ENCODE measurements around the gene ULBP2. TPM values are rescaled to one million over a fixed set of nuclear protein-coding genes. Genes with fewer than 3 reads are reported as not detected.
A peak's percentile ranks its signal among the peaks of the same experiment; 100 is the strongest.

Gene ULBP2
- total RNA-seq, 1 experiment from 2014 or later = 4.9 TPM

DNA sequence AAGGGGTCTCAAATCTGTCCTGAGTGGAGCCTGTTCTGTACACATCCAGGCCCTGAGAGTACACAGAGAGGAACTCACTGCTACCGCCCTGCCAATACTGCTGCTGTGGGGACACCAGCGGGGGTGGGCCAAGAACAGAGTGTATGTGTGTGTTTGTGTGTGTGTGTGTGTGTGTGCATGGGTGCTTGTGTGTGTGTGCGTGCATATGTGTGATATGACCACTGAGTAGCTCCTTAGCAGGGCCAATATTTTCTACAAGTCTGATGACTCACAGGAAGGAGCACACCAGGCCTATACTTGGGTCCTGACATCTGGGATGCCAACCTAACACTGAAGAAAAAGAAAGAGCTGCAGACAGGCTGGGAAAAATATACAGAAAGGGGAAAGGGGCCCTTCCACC, 45.3 kb upstream of the ULBP2 start:
- no peaks in the 10 kb centered on the region for H3K9me3 Mint-ChIP-seq (ENCODE audit: unreplicated experiment)
- H3K4me3 Mint-ChIP-seq (ENCODE audit: unreplicated experiment) = no peak overlapping the region
- H3K4me1 ChIP-seq = no peaks in the 10 kb centered on the region
- no peak overlapping the region for H3K4me3 ChIP-seq (ENCODE audit: low read depth, low read length)
- H3K27me3 ChIP-seq (replicated peaks; ENCODE audit: control insufficient read depth, insufficient read depth, low read length) = no peaks in the 10 kb centered on the region
- POLR2A ChIA-PET = no interaction called here
- intact Hi-C loops (cut with micrococcal nuclease; ENCODE audit: unreplicated experiment) = no loop called here
- TF ChIP-seq CTCF (IDR thresholded peaks at IDR 0.05; ENCODE audit: insufficient read depth in 1 of 2, low read depth in 1 of 2, low read length in 1 of 2, severe bottlenecking in 1 of 2, unreplicated experiment in 1 of 2) = no peak
- peaks cover 11% of the 10 kb centered on the region for H3K27me3 Mint-ChIP-seq (ENCODE audit: insufficient read depth, unreplicated experiment)
- H3K27ac Mint-ChIP-seq (ENCODE audit: unreplicated experiment) = no peak overlapping the region
- DNase-seq = no peak
- no peaks in the 10 kb centered on the region for H3K36me3 Mint-ChIP-seq (ENCODE audit: insufficient read depth, unreplicated experiment)
- no TSS peak for BruUV-seq (replicated peaks)
- H3K4me1 Mint-ChIP-seq (ENCODE audit: low read depth, unreplicated experiment) = no peaks in the 10 kb centered on the region
- CTCF ChIA-PET = no interaction called here
- H3K36me3 ChIP-seq (ENCODE audit: control insufficient read depth, insufficient read depth, low read length) = no peaks in the 10 kb centered on the region
- no peaks in the 10 kb centered on the region for H3K9me3 ChIP-seq

DNA sequence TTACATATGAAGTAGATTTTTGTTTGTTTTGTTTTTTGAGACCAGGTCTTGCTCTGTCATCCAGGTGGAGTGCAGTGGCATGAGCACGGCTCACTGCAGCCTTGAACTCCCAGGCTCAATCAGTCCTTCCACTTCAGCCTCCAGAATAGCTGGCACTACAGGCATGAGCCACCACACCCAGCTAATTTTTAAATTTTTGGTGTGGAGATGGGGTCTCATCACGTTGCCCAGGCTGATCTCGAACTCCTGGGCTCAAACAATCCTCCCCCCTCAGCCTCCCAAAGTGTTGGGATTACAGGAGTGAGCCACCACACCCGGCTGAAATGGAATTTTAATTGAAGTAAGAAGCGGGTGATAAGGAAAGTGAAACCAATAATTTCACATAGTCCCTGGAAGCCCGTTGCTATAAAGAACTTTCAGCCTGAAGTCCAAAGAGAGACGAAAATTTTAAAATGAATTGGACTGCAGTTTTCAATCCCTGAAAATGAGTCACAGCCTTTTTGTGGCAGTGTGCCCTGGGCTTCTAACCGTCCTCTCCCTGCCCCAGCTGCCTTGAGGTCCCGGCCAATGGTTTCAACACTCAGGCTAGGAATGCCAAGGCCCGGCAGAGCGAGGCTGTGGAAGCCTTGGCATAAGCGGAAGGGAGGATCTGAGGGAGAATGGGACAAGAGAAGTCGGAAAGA, 44.7 kb upstream of the ULBP2 start:
- intact Hi-C loops (cut with micrococcal nuclease; ENCODE audit: unreplicated experiment) = loop anchor here (1.0 kb wide), 1 partner anchor 63 kb away; no protein-coding TSS in a partner anchor
- Mint-ChIP-seq H3K27ac (ENCODE audit: unreplicated experiment) (no peak overlapping the region), H3K4me1 (ENCODE audit: low read depth, unreplicated experiment) (no peaks in the 10 kb centered on the region), H3K9me3 (ENCODE audit: unreplicated experiment) (no peaks in the 10 kb centered on the region), H3K36me3 (ENCODE audit: insufficient read depth, unreplicated experiment) (no peaks in the 10 kb centered on the region), H3K27me3 (ENCODE audit: insufficient read depth, unreplicated experiment) (peaks cover 11% of the 10 kb centered on the region), H3K4me3 (ENCODE audit: unreplicated experiment) (no peak overlapping the region)
- no peak for TF ChIP-seq CTCF (IDR thresholded peaks at IDR 0.05; ENCODE audit: insufficient read depth in 1 of 2, low read depth in 1 of 2, low read length in 1 of 2, severe bottlenecking in 1 of 2, unreplicated experiment in 1 of 2)
- H3K9me3 ChIP-seq = no peaks in the 10 kb centered on the region
- DNase-seq = no peak
- H3K4me1 ChIP-seq = no peaks in the 10 kb centered on the region
- H3K27me3 ChIP-seq (replicated peaks; ENCODE audit: control insufficient read depth, insufficient read depth, low read length) = no peaks in the 10 kb centered on the region
- POLR2A ChIA-PET = no interaction called here
- no TSS peak for BruUV-seq (replicated peaks)
- CTCF ChIA-PET = no interaction called here
- no peak overlapping the region for H3K4me3 ChIP-seq (ENCODE audit: low read depth, low read length)
- no peaks in the 10 kb centered on the region for H3K36me3 ChIP-seq (ENCODE audit: control insufficient read depth, insufficient read depth, low read length)

DNA sequence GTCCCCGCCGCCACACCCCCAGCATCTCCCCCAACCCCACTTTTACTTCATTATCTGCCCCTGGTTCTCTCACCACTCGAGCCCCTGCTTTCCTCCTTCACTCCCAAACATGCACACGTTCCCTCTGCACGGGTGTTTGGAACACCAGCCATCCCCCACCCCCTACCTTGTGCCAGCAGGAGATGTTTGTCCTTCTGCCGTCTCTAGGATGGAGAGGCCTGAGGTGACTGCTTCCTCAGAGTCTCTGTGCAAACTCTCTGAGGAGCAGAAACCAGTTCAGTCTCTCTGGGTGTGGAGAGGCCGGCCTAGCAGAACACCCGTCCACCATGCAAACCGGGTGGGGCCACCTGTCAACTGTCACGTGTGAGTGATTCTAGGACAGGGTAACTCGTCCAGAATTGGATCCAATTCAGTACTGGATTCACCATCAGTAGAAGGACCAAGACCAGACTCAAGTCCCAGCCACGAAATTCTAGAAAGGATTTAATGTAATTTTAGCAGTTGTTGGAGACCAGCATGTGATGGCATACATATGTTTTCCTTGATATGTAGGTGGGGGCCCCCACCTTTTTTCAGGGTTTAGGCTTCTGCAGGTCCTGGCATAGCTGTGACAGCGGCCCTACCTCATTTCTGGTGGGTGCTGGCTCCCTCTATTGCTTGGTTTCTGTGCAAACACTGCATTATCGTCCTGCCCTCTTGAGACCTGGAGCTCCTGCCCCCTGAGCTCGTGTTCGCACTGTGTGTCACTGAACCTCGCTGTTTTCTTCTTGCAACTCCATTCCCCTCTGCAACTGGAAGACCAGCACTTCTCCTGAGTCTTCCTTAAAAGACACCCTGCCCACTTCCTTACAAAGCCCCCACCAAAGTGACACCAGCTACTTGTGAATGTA, 43.7 kb upstream of the ULBP2 start, which contains the start of gene RAET1E:
Gene RAET1E, minus strand, starts transcription at position 259 of the 890 bp plus-strand sequence. CDS start 7,212 bp downstream, outside the sequence.
- H3K4me3 ChIP-seq (ENCODE audit: low read depth, low read length) = no peak within 1 kb of the TSS

More for the DNA sequence above, 43.7 kb upstream of the ULBP2 start, which contains the start of gene RAET1E:
- H3K27ac Mint-ChIP-seq (ENCODE audit: unreplicated experiment) = no peak within 1 kb of the TSS
- H3K9me3 Mint-ChIP-seq (ENCODE audit: unreplicated experiment) = no peaks in the 10 kb centered on the region
- intact Hi-C loops (cut with micrococcal nuclease; ENCODE audit: unreplicated experiment) = loop anchor here (1.0 kb wide), 1 partner anchor 64 kb away; no protein-coding TSS in a partner anchor
- ChIA-PET CTCF (interaction anchor here (0.6 to 0.8 kb wide), 2 partner anchors 58 to 60 kb away, joined by 3 read pairs; no protein-coding TSS in a partner anchor), POLR2A (no interaction called here)
- no peaks in the 10 kb centered on the region for H3K36me3 Mint-ChIP-seq (ENCODE audit: insufficient read depth, unreplicated experiment)
- peaks cover 14% of the 10 kb centered on the region for H3K27me3 Mint-ChIP-seq (ENCODE audit: insufficient read depth, unreplicated experiment)
- no peak within 1 kb of the TSS for H3K4me3 Mint-ChIP-seq (ENCODE audit: unreplicated experiment)
- no peaks in the 10 kb centered on the region for H3K4me1 ChIP-seq
- H3K4me1 Mint-ChIP-seq (ENCODE audit: low read depth, unreplicated experiment) = no peaks in the 10 kb centered on the region
- BruUV-seq (replicated peaks) = no TSS peak
- peak in 1 of 2 experiments; percentile 3 for TF ChIP-seq CTCF (IDR thresholded peaks at IDR 0.05; ENCODE audit: insufficient read depth in 1 of 2, low read depth in 1 of 2, low read length in 1 of 2, severe bottlenecking in 1 of 2, unreplicated experiment in 1 of 2)
- H3K9me3 ChIP-seq = no peaks in the 10 kb centered on the region
- no peaks in the 10 kb centered on the region for H3K36me3 ChIP-seq (ENCODE audit: control insufficient read depth, insufficient read depth, low read length)
- H3K27me3 ChIP-seq (replicated peaks; ENCODE audit: control insufficient read depth, insufficient read depth, low read length) = no peaks in the 10 kb centered on the region
- no peak for DNase-seq

Data from Caco-2 (cell line).